ENCODE data around the gene CEACAM5. TPM values are rescaled to one million over a fixed set of nuclear protein-coding genes. Genes with fewer than 3 reads are reported as not detected.
A peak's percentile ranks its signal among the peaks of the same experiment; 100 is the strongest.
"Not testable (repeated sequence)": the region's sequence is repeated elsewhere in the genome, so short reads cannot be mapped to it uniquely, and the experiment has no call there.

CEACAM5 gene
- total RNA-seq, 2 experiments from 2014 or later = not detected

GRCh38 chr19:41746593-41747227, 38.3 kb downstream of the CEACAM5 start:
- no peaks in the 10 kb centered on the region for H3K36me3 Mint-ChIP-seq (ENCODE audit: low read depth)
- no peaks in the 10 kb centered on the region for H3K9me3 Mint-ChIP-seq (ENCODE audit: insufficient read depth)
- ATAC-seq = peak; percentile 84
- peak; percentile 70 for DNase-seq
- ChIA-PET CTCF (interaction anchor here (1.1 to 3.5 kb wide), 8 partner anchors 7 to 92 kb away, joined by 3 to 22 read pairs (median 4); no protein-coding TSS in a partner anchor), POLR2A (no interaction called here)
- H3K27ac Mint-ChIP-seq = no peak overlapping the region
- no peak overlapping the region for H3K4me3 Mint-ChIP-seq
- peaks cover 47% of the 10 kb centered on the region for H3K27me3 Mint-ChIP-seq (ENCODE audit: low read depth)
- H3K4me1 Mint-ChIP-seq (ENCODE audit: low read depth) = peaks cover 9% of the 10 kb centered on the region

- no peaks in the 10 kb centered on the region for H3K36me3 Mint-ChIP-seq (ENCODE audit: low read depth)
- POLR2A ChIA-PET = no interaction called here
- no peak for ATAC-seq
- no peak overlapping the region for H3K4me3 Mint-ChIP-seq
- H3K27ac Mint-ChIP-seq = no peak overlapping the region
- CTCF ChIA-PET = interaction anchor here (1.1 to 3.5 kb wide), 3 partner anchors 41 to 93 kb away, joined by 3 to 22 read pairs (median 13); no protein-coding TSS in a partner anchor
- peaks cover 53% of the 10 kb centered on the region for H3K27me3 Mint-ChIP-seq (ENCODE audit: low read depth)
- peaks cover 9% of the 10 kb centered on the region for H3K4me1 Mint-ChIP-seq (ENCODE audit: low read depth)
- DNase-seq = no peak
- H3K9me3 Mint-ChIP-seq (ENCODE audit: insufficient read depth) = no peaks in the 10 kb centered on the region
Measured at GRCh38 chr19:41748012-41748411, 39.6 kb downstream of the CEACAM5 start.

- H3K27ac Mint-ChIP-seq; H3K9me3 Mint-ChIP-seq (ENCODE audit: insufficient read depth); DNase-seq; H3K36me3 Mint-ChIP-seq (ENCODE audit: low read depth); ATAC-seq; H3K4me1 Mint-ChIP-seq (ENCODE audit: low read depth); H3K4me3 Mint-ChIP-seq; POLR2A ChIA-PET: not testable (repeated sequence)
- peaks cover 49% of the 10 kb centered on the region for H3K27me3 Mint-ChIP-seq (ENCODE audit: low read depth)
- CTCF ChIA-PET = interaction anchor here (3.1 to 5.4 kb wide), 3 partner anchors 13 to 44 kb away, joined by 16 to 177 read pairs (median 40); no protein-coding TSS in a partner anchor
Measured at GRCh38 chr19:41750248-41751134, 42.1 kb downstream of the CEACAM5 start.

GRCh38 chr19:41753159-41753558, 44.7 kb downstream of the CEACAM5 start:
- peak; percentile 67 for ATAC-seq
- Mint-ChIP-seq H3K4me1 (ENCODE audit: low read depth) (no peaks in the 10 kb centered on the region), H3K27me3 (ENCODE audit: low read depth) (peaks cover 34% of the 10 kb centered on the region), H3K4me3 (no peak overlapping the region), H3K27ac (no peak overlapping the region), H3K36me3 (ENCODE audit: low read depth) (no peaks in the 10 kb centered on the region), H3K9me3 (ENCODE audit: insufficient read depth) (no peaks in the 10 kb centered on the region)
- CTCF ChIA-PET = interaction anchor here (0.7 to 5.4 kb wide), 38 partner anchors 7 to 372 kb away, joined by 3 to 177 read pairs (median 4); partner anchors contain the start of gene CEACAM3
- DNase-seq = peak; percentile 79
- POLR2A ChIA-PET = interaction anchor here (0.6 kb wide), 1 partner anchor 81 kb away, joined by 4 read pairs; no protein-coding TSS in a partner anchor

GRCh38 chr19:41753936-41754529, 45.6 kb downstream of the CEACAM5 start:
- Mint-ChIP-seq H3K36me3 (ENCODE audit: low read depth) (no peaks in the 10 kb centered on the region), H3K27ac (no peak overlapping the region), H3K4me1 (ENCODE audit: low read depth) (no peaks in the 10 kb centered on the region), H3K9me3 (ENCODE audit: insufficient read depth) (no peaks in the 10 kb centered on the region), H3K27me3 (ENCODE audit: low read depth) (peaks cover 34% of the 10 kb centered on the region), H3K4me3 (no peak overlapping the region)
- ATAC-seq (peak; percentile 89), DNase-seq (peak; percentile 78)
- CTCF ChIA-PET = interaction anchor here (0.7 to 5.4 kb wide), 31 partner anchors 8 to 260 kb away, joined by 3 to 177 read pairs (median 4); partner anchors contain the start of gene CEACAM3
- POLR2A ChIA-PET = no interaction called here

GRCh38 chr19:41755328-41755913, 47.0 kb downstream of the CEACAM5 start, which contains the start of gene CEACAM6:
CEACAM6 (plus strand) TSS chr19:41755530; CDS start chr19:41755639, 109 bp downstream.
- DNase-seq (no peak), ATAC-seq (no peak)
- H3K4me3 Mint-ChIP-seq = no peak within 1 kb of the TSS
- H3K36me3 Mint-ChIP-seq (ENCODE audit: low read depth) = no peaks in the 10 kb centered on the region
- H3K9me3 Mint-ChIP-seq (ENCODE audit: insufficient read depth) = no peaks in the 10 kb centered on the region
- no peaks in the 10 kb centered on the region for H3K4me1 Mint-ChIP-seq (ENCODE audit: low read depth)
- H3K27ac Mint-ChIP-seq = no peak within 1 kb of the TSS
- ChIA-PET POLR2A (no interaction called here), CTCF (interaction anchor here (0.6 to 5.4 kb wide), 7 partner anchors 8 to 38 kb away, joined by 3 to 177 read pairs (median 40); partner anchors contain the start of gene CEACAM3)
- peaks cover 41% of the 10 kb centered on the region for H3K27me3 Mint-ChIP-seq (ENCODE audit: low read depth)

GRCh38 chr19:41758846-41759245, 50.4 kb downstream of the CEACAM5 start:
- H3K27me3 Mint-ChIP-seq (ENCODE audit: low read depth) = peaks cover 45% of the 10 kb centered on the region
- ChIA-PET POLR2A (no interaction called here), CTCF (no interaction called here)
- no peaks in the 10 kb centered on the region for H3K4me1 Mint-ChIP-seq (ENCODE audit: low read depth)
- no peaks in the 10 kb centered on the region for H3K36me3 Mint-ChIP-seq (ENCODE audit: low read depth)
- ATAC-seq (no peak), DNase-seq (no peak)
- H3K4me3 Mint-ChIP-seq = no peak overlapping the region
- no peaks in the 10 kb centered on the region for H3K9me3 Mint-ChIP-seq (ENCODE audit: insufficient read depth)
- H3K27ac Mint-ChIP-seq = no peak overlapping the region

- CTCF ChIA-PET = interaction anchor here (1.2 kb wide), 1 partner anchor 28 kb away, joined by 3 read pairs; no protein-coding TSS in a partner anchor
- peaks cover 48% of the 10 kb centered on the region for H3K27me3 Mint-ChIP-seq (ENCODE audit: low read depth)
- H3K9me3 Mint-ChIP-seq (ENCODE audit: insufficient read depth) = no peaks in the 10 kb centered on the region
Measured at GRCh38 chr19:41767115-41767514, 58.7 kb downstream of the CEACAM5 start.

GRCh38 chr19:41768105-41768504, 59.7 kb downstream of the CEACAM5 start:
- CTCF ChIA-PET; DNase-seq; ATAC-seq; H3K36me3 Mint-ChIP-seq (ENCODE audit: low read depth); H3K27ac Mint-ChIP-seq; H3K4me3 Mint-ChIP-seq; H3K9me3 Mint-ChIP-seq (ENCODE audit: insufficient read depth); H3K4me1 Mint-ChIP-seq (ENCODE audit: low read depth); POLR2A ChIA-PET: not testable (repeated sequence)
- H3K27me3 Mint-ChIP-seq (ENCODE audit: low read depth) = peaks cover 47% of the 10 kb centered on the region

More at GRCh38 chr19:41767115-41767514, 58.7 kb downstream of the CEACAM5 start:
- Mint-ChIP-seq H3K4me1 (ENCODE audit: low read depth) (no peaks in the 10 kb centered on the region), H3K4me3 (no peak overlapping the region), H3K36me3 (ENCODE audit: low read depth) (no peaks in the 10 kb centered on the region), H3K27ac (no peak overlapping the region)
- DNase-seq (no peak), ATAC-seq (no peak)
- POLR2A ChIA-PET = interaction anchor here (0.6 kb wide), 1 partner anchor 10 kb away, joined by 3 read pairs; no protein-coding TSS in a partner anchor

GRCh38 chr19:41769608-41770007, 61.2 kb downstream of the CEACAM5 start:
- POLR2A ChIA-PET = no interaction called here
- H3K27ac Mint-ChIP-seq = no peak overlapping the region
- no peak for DNase-seq
- CTCF ChIA-PET = interaction anchor here (1.1 to 1.2 kb wide), 2 partner anchors 15 to 16 kb away, joined by 4 read pairs; no protein-coding TSS in a partner anchor
- peaks cover 51% of the 10 kb centered on the region for H3K27me3 Mint-ChIP-seq (ENCODE audit: low read depth)
- no peaks in the 10 kb centered on the region for H3K9me3 Mint-ChIP-seq (ENCODE audit: insufficient read depth)
- no peak overlapping the region for H3K4me3 Mint-ChIP-seq
- no peaks in the 10 kb centered on the region for H3K36me3 Mint-ChIP-seq (ENCODE audit: low read depth)
- ATAC-seq = no peak
- peaks cover 15% of the 10 kb centered on the region for H3K4me1 Mint-ChIP-seq (ENCODE audit: low read depth)

- ChIA-PET POLR2A (no interaction called here), CTCF (interaction anchor here (1.5 to 8.7 kb wide), 3 partner anchors 14 to 263 kb away, joined by 4 to 67 read pairs (median 11); partner anchors contain the start of gene CEACAM6)
- no peak overlapping the region for H3K27ac Mint-ChIP-seq
- ATAC-seq = no peak
- H3K4me1 Mint-ChIP-seq (ENCODE audit: low read depth) = peaks cover 22% of the 10 kb centered on the region
- H3K36me3 Mint-ChIP-seq (ENCODE audit: low read depth) = no peaks in the 10 kb centered on the region
- no peaks in the 10 kb centered on the region for H3K9me3 Mint-ChIP-seq (ENCODE audit: insufficient read depth)
- no peak overlapping the region for H3K4me3 Mint-ChIP-seq
- DNase-seq = no peak
- peaks cover 48% of the 10 kb centered on the region for H3K27me3 Mint-ChIP-seq (ENCODE audit: low read depth)
Measured at GRCh38 chr19:41771410-41771809, 63.0 kb downstream of the CEACAM5 start.

All from activated CD8-positive, alpha-beta T cell treated with anti-CD3 and anti-CD28 coated beads, Interleukin-2, amount 10 ng/mL, durations not matched to agents 7 days and 5 days (primary cell).